Activated naive CD8-positive, alpha-beta T cell treated with anti-CD3 and anti-CD28 coated beads, Interleukin-2, amount 50 U/mL, for 24 hours (primary cell): Measurements from ENCODE around the gene CFAP54.

ENCODE experiments used
- ATAC-seq: fragments of 150-1000 bp; cut with Tn5 transposase; one replicate; pipeline ENCODE4 v1.10.0; 2021
- DNase-seq: peaks from one replicate; pipeline ENCODE4 v3.0.0; 2021
- H3K27ac Mint-ChIP-seq: one replicate; pipeline ENCODE4 v1.8.0; 2021; ENCODE audit warnings: mild to moderate bottlenecking, mixed read lengths
- H3K27me3 Mint-ChIP-seq: one replicate; pipeline ENCODE4 v1.8.0; 2021; ENCODE audit warnings: mixed read lengths
- H3K36me3 Mint-ChIP-seq: one replicate; pipeline ENCODE4 v1.8.0; 2021; ENCODE audit warnings: low read depth, mixed read lengths
- H3K4me1 Mint-ChIP-seq: one replicate; pipeline ENCODE4 v1.8.0; 2021; ENCODE audit warnings: mixed read lengths
- H3K4me3 Mint-ChIP-seq: one replicate; pipeline ENCODE4 v1.8.0; 2021; ENCODE audit warnings: mild to moderate bottlenecking, moderate library complexity, mixed read lengths
- H3K9me3 Mint-ChIP-seq: one replicate; pipeline ENCODE4 v1.8.0; 2021; ENCODE audit warnings: mixed read lengths

CFAP54 gene

DNA sequence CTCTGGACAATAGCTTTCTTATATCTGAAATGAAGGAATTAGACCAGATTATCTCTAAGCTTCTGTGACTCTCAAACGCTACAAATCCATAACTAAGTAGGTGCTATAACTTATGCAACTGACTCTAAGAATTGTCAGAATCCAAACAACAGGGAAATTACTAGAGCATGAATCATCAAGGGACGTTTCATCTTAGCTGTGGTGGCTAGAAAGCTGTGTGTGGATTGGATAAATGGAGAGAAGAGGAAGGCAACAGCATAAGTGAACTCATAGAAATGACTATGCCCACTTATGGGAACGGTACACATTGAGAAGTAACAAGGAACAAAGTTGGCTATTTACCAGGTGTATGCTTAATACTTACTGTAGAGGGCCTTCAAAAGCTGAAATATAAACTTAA, 321.7 kb downstream of the CFAP54 start:
- ATAC-seq (no peak), DNase-seq (no peak)
- H3K4me1 Mint-ChIP-seq = no peaks in the 10 kb centered on the region
- H3K27me3 Mint-ChIP-seq = no peaks in the 10 kb centered on the region
- no peaks in the 10 kb centered on the region for H3K36me3 Mint-ChIP-seq
- no peak overlapping the region for H3K4me3 Mint-ChIP-seq
- H3K9me3 Mint-ChIP-seq = peaks cover 9% of the 10 kb centered on the region
- no peak overlapping the region for H3K27ac Mint-ChIP-seq

DNA sequence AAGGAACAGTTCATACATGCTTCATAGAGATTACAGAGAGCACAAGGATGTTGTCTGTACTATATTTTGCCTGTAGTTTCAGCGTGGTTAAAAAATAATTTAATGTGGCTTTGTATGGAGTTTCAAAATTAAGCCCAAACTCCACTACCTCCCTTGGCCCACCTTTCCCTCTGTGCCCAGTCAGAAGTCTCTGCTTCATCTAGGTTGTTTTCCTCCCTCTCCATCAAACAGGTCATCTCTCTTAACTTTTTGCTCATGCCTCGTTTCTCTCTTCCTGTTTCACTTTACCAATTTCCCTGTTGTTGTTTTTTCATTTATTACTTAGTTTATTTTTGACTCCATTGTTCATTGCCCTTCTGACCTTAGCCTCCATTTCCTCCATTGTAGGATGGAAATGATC, 322.8 kb downstream of the CFAP54 start:
- H3K4me1 Mint-ChIP-seq = no peaks in the 10 kb centered on the region
- no peak for ATAC-seq
- no peaks in the 10 kb centered on the region for H3K36me3 Mint-ChIP-seq
- no peaks in the 10 kb centered on the region for H3K27me3 Mint-ChIP-seq
- peaks cover 9% of the 10 kb centered on the region for H3K9me3 Mint-ChIP-seq
- H3K4me3 Mint-ChIP-seq = no peak overlapping the region
- DNase-seq = no peak
- no peak overlapping the region for H3K27ac Mint-ChIP-seq

- DNase-seq = no peak
Measured at GRCh38 chr12:96814200-96814599, 324.8 kb downstream of the CFAP54 start.

DNA sequence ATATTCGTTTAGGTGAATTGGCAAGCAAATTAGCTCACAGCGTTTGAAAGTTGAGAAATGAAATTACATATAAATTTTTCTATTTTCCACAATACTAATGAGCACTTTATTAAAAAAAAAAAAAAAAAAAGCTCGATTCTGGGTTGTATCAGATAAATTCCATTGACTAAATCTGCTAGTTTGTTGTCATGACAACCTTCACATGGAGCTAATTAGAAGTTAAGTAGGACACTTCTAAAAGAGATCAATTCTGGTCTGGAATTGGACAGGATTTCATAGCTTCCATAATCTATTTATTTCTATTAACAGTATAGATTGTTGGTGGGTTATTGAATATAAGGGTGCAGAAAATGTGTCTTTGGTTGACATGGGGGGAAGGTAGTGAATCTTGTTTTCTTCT, 332.2 kb downstream of the CFAP54 start:
- H3K4me3 Mint-ChIP-seq = no peak overlapping the region
- DNase-seq (no peak), ATAC-seq (no peak)
- no peaks in the 10 kb centered on the region for H3K9me3 Mint-ChIP-seq
- H3K36me3 Mint-ChIP-seq = no peaks in the 10 kb centered on the region
- peaks cover 2% of the 10 kb centered on the region for H3K27me3 Mint-ChIP-seq
- no peak overlapping the region for H3K27ac Mint-ChIP-seq
- no peaks in the 10 kb centered on the region for H3K4me1 Mint-ChIP-seq

More at GRCh38 chr12:96814200-96814599, 324.8 kb downstream of the CFAP54 start:
- no peak overlapping the region for H3K4me3 Mint-ChIP-seq
- peaks cover 4% of the 10 kb centered on the region for H3K9me3 Mint-ChIP-seq
- no peak overlapping the region for H3K27ac Mint-ChIP-seq
- H3K4me1 Mint-ChIP-seq = no peaks in the 10 kb centered on the region
- no peaks in the 10 kb centered on the region for H3K36me3 Mint-ChIP-seq
- no peak for ATAC-seq
- H3K27me3 Mint-ChIP-seq = no peaks in the 10 kb centered on the region

DNA sequence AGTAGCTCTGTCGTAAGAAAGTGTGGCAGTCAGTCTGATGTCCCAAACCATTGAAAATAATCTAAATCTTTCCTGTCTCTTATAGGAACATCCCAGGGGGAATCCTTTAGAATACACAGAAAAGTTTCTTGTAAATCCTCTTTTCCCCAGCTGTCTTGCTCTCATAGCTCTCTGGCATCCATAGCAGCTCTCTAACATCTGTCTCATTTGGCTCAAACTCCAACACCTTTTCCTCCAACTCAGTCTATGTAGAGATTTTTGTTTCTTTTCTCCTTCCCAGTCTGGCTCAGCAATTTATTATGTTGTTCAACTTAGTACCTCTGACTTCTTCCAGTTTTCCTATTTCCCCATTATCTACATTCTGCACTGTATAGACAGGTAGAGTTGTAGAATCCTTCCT, 333.3 kb downstream of the CFAP54 start:
- Mint-ChIP-seq H3K27ac (no peak overlapping the region), H3K27me3 (peaks cover 2% of the 10 kb centered on the region), H3K36me3 (no peaks in the 10 kb centered on the region), H3K4me1 (no peaks in the 10 kb centered on the region), H3K9me3 (no peaks in the 10 kb centered on the region), H3K4me3 (no peak overlapping the region)
- ATAC-seq (no peak), DNase-seq (no peak)

DNA sequence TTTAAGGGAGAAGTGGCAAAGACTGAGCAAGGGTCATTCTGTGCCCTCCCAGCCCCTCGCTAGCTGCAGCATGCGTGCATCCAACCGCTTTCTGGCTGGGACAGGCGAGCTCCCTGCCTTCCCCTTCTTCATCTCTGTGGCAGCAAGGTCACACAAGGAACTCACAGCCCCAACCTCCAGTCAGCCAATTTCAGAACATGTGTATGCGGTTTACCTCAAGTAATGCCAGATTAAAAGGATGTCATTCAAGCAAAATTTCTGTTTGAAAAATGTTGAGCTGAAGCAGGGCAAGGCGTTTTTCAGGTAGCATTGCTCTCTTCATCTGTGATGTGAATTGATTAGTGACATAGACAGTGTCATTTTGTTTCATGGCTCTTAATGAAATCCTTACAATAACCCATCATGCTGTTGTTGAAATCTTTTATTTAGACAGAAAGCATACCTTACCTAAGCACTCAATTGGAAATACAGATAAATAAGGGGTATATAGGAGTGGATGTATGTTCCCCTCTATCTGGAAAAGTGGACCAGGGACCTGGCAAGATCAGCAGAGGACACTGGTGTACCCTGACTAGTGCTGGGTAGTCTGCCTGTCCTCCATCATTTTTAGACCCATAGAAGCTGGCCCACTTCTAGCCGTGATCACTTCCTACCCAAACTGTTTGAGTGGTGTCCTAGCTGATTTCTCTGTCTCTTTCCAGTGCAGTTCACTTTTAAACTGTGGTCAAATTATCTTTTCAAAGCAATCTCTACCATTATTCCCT, 334.9 kb downstream of the CFAP54 start:
- no peak for DNase-seq
- no peak overlapping the region for H3K4me3 Mint-ChIP-seq
- no peaks in the 10 kb centered on the region for H3K36me3 Mint-ChIP-seq
- peaks cover 2% of the 10 kb centered on the region for H3K27me3 Mint-ChIP-seq
- H3K9me3 Mint-ChIP-seq = no peaks in the 10 kb centered on the region
- peak; percentile 22 for ATAC-seq
- H3K4me1 Mint-ChIP-seq = no peaks in the 10 kb centered on the region
- H3K27ac Mint-ChIP-seq = no peak overlapping the region

DNA sequence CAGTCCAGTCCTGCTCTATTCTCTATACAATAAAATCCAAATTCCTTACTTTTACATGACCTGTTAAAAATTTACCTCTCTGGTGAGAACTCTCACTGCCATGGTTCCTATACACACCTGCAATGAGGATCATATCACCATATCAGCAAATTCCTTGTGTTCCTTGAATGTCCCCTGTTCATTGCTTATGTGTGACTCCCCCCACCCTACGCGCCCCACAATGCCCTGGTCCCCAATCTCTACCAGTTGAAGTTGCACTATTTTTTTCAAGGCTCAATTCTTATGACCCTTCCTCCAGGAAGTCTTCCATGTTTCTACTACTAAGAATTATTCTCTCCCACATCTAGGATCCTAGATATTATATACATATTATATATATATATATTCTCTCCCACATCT, 335.5 kb downstream of the CFAP54 start:
- ATAC-seq (no peak), DNase-seq (no peak)
- H3K27me3 Mint-ChIP-seq = no peaks in the 10 kb centered on the region
- no peak overlapping the region for H3K4me3 Mint-ChIP-seq
- no peaks in the 10 kb centered on the region for H3K4me1 Mint-ChIP-seq
- no peaks in the 10 kb centered on the region for H3K36me3 Mint-ChIP-seq
- no peak overlapping the region for H3K27ac Mint-ChIP-seq
- H3K9me3 Mint-ChIP-seq = no peaks in the 10 kb centered on the region

- no peak overlapping the region for H3K4me3 Mint-ChIP-seq
- DNase-seq = no peak
- H3K9me3 Mint-ChIP-seq = no peaks in the 10 kb centered on the region
- H3K36me3 Mint-ChIP-seq = no peaks in the 10 kb centered on the region
- no peak overlapping the region for H3K27ac Mint-ChIP-seq
- H3K27me3 Mint-ChIP-seq = no peaks in the 10 kb centered on the region
- ATAC-seq = peak; percentile 54
- H3K4me1 Mint-ChIP-seq = no peaks in the 10 kb centered on the region
Measured at GRCh38 chr12:96828169-96828789, 338.9 kb downstream of the CFAP54 start.

DNA sequence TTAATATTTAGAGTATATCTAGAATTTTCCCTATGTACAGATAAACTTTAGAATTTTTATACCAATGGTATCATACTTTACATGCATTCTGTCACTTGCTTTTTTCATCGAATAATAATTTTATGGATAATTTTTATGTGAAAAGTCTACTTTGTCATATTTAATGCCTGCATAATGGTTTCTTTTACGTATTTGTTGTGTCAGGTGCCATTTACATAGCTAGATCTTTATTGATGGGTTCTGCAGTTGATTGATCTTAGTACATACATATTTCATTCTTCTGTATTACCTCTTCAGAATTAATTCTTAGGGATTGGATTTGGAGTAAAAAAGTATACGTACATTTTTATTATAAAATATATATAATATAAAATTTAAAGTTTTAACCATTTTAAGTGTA, 340.0 kb downstream of the CFAP54 start:
- no peak for DNase-seq
- Mint-ChIP-seq H3K27me3 (peaks cover 1% of the 10 kb centered on the region), H3K4me3 (no peak overlapping the region), H3K36me3 (no peaks in the 10 kb centered on the region), H3K9me3 (no peaks in the 10 kb centered on the region), H3K4me1 (no peaks in the 10 kb centered on the region), H3K27ac (no peak overlapping the region)
- no peak for ATAC-seq

DNA sequence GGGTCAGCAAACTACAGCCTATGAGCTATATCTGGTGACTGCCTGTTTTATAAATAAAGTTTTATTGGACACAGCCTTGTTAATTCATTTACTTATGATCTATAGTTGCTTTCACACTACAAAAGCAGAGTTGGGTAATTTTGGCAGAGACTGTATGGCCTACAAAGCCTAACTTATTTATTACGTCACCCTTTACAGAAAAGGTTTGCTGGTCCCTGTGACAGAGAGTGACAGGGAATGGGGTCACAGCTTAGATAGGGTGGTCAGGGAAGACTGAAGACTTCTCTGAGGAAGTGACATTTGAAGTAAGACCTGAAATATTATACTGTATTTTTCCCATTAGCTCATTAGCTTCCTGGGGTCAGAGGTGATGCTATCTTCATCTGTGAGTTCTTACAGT, 342.0 kb downstream of the CFAP54 start:
- Mint-ChIP-seq H3K36me3 (no peaks in the 10 kb centered on the region), H3K4me1 (no peaks in the 10 kb centered on the region), H3K27me3 (peaks cover 1% of the 10 kb centered on the region), H3K9me3 (no peaks in the 10 kb centered on the region), H3K4me3 (no peak overlapping the region), H3K27ac (no peak overlapping the region)
- no peak for DNase-seq
- ATAC-seq = no peak

DNA sequence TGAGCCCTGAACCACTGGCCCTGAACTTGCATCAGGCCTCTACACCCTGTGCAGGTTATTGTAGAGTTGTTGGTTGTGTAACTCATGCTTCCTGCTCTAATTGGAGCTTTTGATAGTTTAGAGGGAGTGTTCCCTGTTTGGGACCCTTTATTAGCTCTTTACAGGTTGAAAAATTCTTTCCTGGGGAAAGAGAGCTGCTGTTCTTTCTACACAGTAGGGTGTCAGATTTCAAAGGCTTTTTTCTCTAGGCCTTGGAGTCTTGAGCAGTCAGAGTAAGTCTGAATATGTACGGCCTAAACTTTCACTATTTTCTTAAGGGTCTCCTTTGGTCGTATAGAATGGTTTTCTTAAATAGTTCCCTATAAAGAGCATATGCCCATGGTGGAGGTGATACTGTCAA, 356.9 kb downstream of the CFAP54 start:
- ATAC-seq = no peak
- peaks cover 3% of the 10 kb centered on the region for H3K27me3 Mint-ChIP-seq

DNA sequence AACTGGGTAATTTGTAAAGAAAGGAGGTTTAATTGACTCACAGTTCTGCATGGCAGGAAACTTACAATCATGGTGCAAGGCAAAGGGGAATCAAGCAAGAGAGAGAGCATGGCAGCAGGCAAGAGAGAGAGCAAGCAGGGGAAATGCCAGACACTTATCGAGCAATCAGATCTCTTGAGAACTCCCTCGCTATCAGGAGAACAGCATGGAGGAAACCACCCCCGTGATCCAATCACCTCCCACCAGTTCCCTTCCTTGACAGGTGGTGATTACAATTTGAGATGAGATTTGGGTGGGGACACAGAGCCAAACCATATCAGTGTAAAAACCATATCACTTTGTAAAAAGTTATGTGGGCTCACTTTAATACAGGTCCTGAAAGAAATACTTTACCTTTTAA, 361.3 kb downstream of the CFAP54 start:
- H3K4me1 Mint-ChIP-seq = no peaks in the 10 kb centered on the region
- H3K27me3 Mint-ChIP-seq = peaks cover 3% of the 10 kb centered on the region
- no peaks in the 10 kb centered on the region for H3K36me3 Mint-ChIP-seq
- H3K4me3 Mint-ChIP-seq = no peak overlapping the region
- H3K27ac Mint-ChIP-seq = no peak overlapping the region
- no peaks in the 10 kb centered on the region for H3K9me3 Mint-ChIP-seq
- no peak for DNase-seq
- no peak for ATAC-seq

More for the DNA sequence above, 356.9 kb downstream of the CFAP54 start:
- no peaks in the 10 kb centered on the region for H3K36me3 Mint-ChIP-seq
- no peak overlapping the region for H3K4me3 Mint-ChIP-seq
- H3K9me3 Mint-ChIP-seq = no peaks in the 10 kb centered on the region
- no peak overlapping the region for H3K27ac Mint-ChIP-seq
- no peak for DNase-seq
- no peaks in the 10 kb centered on the region for H3K4me1 Mint-ChIP-seq

DNA sequence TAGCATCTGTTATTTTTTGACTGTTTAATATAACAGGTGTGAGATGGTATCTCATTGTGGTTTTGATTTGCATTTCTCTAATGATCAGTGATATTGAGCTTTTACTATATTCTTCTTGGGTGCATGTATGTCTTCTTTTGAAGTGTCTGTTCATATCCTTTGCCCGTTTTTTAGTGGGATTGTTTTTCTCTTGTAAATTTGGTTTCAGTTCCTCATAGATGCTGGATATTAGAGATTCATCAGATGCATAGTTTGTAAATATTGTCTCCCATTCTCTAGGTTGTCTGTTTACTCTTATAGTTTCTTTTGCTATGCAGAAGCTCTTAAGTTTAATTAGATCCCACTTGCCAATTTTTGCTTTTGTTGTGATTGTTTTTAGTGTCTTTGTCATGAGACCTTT, 368.8 kb downstream of the CFAP54 start:
- Mint-ChIP-seq H3K4me1 (no peaks in the 10 kb centered on the region), H3K9me3 (peaks cover 13% of the 10 kb centered on the region), H3K27ac (no peak overlapping the region), H3K36me3 (no peaks in the 10 kb centered on the region), H3K27me3 (peaks cover 10% of the 10 kb centered on the region), H3K4me3 (no peak overlapping the region)
- DNase-seq = no peak
- ATAC-seq = no peak

DNA sequence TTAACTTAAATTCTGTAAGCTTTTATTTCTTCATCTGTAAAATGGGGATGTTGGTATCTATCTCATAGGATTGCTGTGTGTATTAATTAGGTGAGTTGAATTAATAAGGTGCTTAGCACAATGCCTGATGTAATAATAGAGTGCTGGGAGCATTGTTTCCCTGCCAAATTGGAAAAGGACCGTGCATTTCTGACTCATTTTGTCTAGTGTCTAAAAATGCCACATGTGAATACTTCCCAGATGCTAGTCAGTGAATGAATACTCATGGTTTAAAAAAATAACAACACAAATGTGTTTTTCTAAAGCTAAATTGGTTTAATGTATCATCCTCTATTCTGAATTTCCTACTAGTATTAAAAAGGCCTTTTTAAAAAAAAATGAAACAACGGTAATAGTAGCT, 372.3 kb downstream of the CFAP54 start:
- Mint-ChIP-seq H3K27me3 (peaks cover 13% of the 10 kb centered on the region), H3K9me3 (peaks cover 9% of the 10 kb centered on the region), H3K4me1 (no peaks in the 10 kb centered on the region), H3K4me3 (no peak overlapping the region), H3K27ac (no peak overlapping the region), H3K36me3 (no peaks in the 10 kb centered on the region)
- no peak for ATAC-seq
- no peak for DNase-seq

- no peak overlapping the region for H3K27ac Mint-ChIP-seq
- H3K27me3 Mint-ChIP-seq = peaks cover 11% of the 10 kb centered on the region
- DNase-seq (no peak), ATAC-seq (no peak)
- peaks cover 5% of the 10 kb centered on the region for H3K9me3 Mint-ChIP-seq
- no peaks in the 10 kb centered on the region for H3K36me3 Mint-ChIP-seq
- no peaks in the 10 kb centered on the region for H3K4me1 Mint-ChIP-seq
- H3K4me3 Mint-ChIP-seq = no peak overlapping the region
Measured at GRCh38 chr12:96862326-96862725, 372.9 kb downstream of the CFAP54 start.
